HEK293 (cell line): ENCODE measurements around the gene FOSL1.

Experiments
- CTCF ChIA-PET: fragments of 350-600 bp; formaldehyde crosslinking; extraction: SDS; loops from one replicate; lab custom pipeline; 2021; ENCODE audit warnings: antibody characterized with exemption; lab: Yijun Ruan, JAX
- POLR2A ChIA-PET: fragments of 300-600 bp; formaldehyde crosslinking; extraction: SDS; loops from one replicate; lab custom pipeline; 2020; ENCODE audit warnings: antibody characterized with exemption, inconsistent platforms; lab: Yijun Ruan, JAX
- H3K27ac ChIP-seq: fragments of 200-500 bp; sonication (Bioruptor generic); 2 replicates; pipeline ENCODE4 v1.5.1; 2014; ENCODE audit warnings: low read depth, low read length, control low read depth, inconsistent platforms; ENCODE audit errors: extremely low read depth
- H3K36me3 ChIP-seq, 2 experiments: fragments of 200-500 bp in 1 of 2; sonication (Bioruptor generic) in 1 of 2; 1 replicate in 1 of 2; 2 replicates in 1 of 2; pipeline ENCODE4 v1.5.1; 2014 to 2017; ENCODE audit warnings: inconsistent platforms in 2 of 2, low read length in 2 of 2; ENCODE audit not compliant: control insufficient read depth in 2 of 2, insufficient read depth in 1 of 2
- H3K4me1 ChIP-seq: fragments of 200-500 bp; sonication (Bioruptor generic); 2 replicates; pipeline ENCODE4 v1.5.1; 2014; ENCODE audit warnings: mild to moderate bottlenecking, low read length, inconsistent platforms; ENCODE audit not compliant: control insufficient read depth, insufficient read depth
- H3K4me3 ChIP-seq: 2 replicates; pipeline ENCODE4 v1.5.1; 2011; ENCODE audit warnings: low read depth, mild to moderate bottlenecking, control low read depth, low read length, moderate library complexity
- H3K9me3 ChIP-seq: fragments of 200-500 bp; sonication (Bioruptor generic); 2 replicates; pipeline ENCODE4 v1.5.1; 2014; ENCODE audit warnings: low read depth, low read length, inconsistent platforms; ENCODE audit not compliant: control insufficient read depth, insufficient read depth
- BCL11A ChIP-seq: fragments of 450-650 bp; formaldehyde crosslinking; IDR thresholded peaks from 2 replicates; pipeline ENCODE4 v1.5.1; 2016; ENCODE audit warnings: low read depth, missing biosample characterization, missing genetic modification characterization
- ELK4 ChIP-seq: IDR thresholded peaks from 2 replicates; pipeline ENCODE4 v1.6.1; 2011; ENCODE audit warnings: mild to moderate bottlenecking, low read depth, low read length, borderline replicate concordance
- GFI1B ChIP-seq: fragments of 450-650 bp; formaldehyde crosslinking; IDR thresholded peaks from 2 replicates; pipeline ENCODE4 v1.5.1; 2016; ENCODE audit warnings: missing biosample characterization, missing genetic modification characterization
- KLF17 ChIP-seq: fragments of 450-650 bp; formaldehyde crosslinking; IDR thresholded peaks from 2 replicates; pipeline ENCODE4 v1.5.1; 2016; ENCODE audit warnings: missing biosample characterization, missing genetic modification characterization
- KLF8 ChIP-seq: fragments of 450-650 bp; formaldehyde crosslinking; IDR thresholded peaks from 2 replicates; pipeline ENCODE4 v1.5.1; 2016; ENCODE audit warnings: missing biosample characterization, missing genetic modification characterization
- MZF1 ChIP-seq: fragments of 450-650 bp; formaldehyde crosslinking; IDR thresholded peaks from 2 replicates; pipeline ENCODE4 v1.5.1; 2017; ENCODE audit warnings: missing biosample characterization, missing genetic modification characterization, borderline replicate concordance
- OSR2 ChIP-seq: fragments of 450-650 bp; formaldehyde crosslinking; IDR thresholded peaks from 2 replicates; pipeline ENCODE4 v1.5.1; 2016; ENCODE audit warnings: missing biosample characterization, missing genetic modification characterization
- OVOL3 ChIP-seq: fragments of 450-650 bp; formaldehyde crosslinking; IDR thresholded peaks from 2 replicates; pipeline ENCODE4 v1.5.1; 2016; ENCODE audit warnings: missing biosample characterization, missing genetic modification characterization
- SETDB1 ChIP-seq: IDR thresholded peaks from one replicate; pipeline ENCODE4 v1.6.1; 2017; ENCODE audit warnings: mild to moderate bottlenecking, low read length, moderate library complexity, mixed read lengths; ENCODE audit not compliant: insufficient read length
- SP3 ChIP-seq: fragments of 450-650 bp; formaldehyde crosslinking; IDR thresholded peaks from 2 replicates; pipeline ENCODE4 v1.5.1; 2016; ENCODE audit warnings: missing biosample characterization, missing genetic modification characterization
- SP7 ChIP-seq: fragments of 450-650 bp; formaldehyde crosslinking; IDR thresholded peaks from 2 replicates; pipeline ENCODE4 v1.5.1; 2016; ENCODE audit warnings: missing biosample characterization, missing genetic modification characterization
- ZBTB1 ChIP-seq: fragments of 450-650 bp; formaldehyde crosslinking; IDR thresholded peaks from 2 replicates; pipeline ENCODE4 v1.5.1; 2016; ENCODE audit warnings: missing biosample characterization, missing genetic modification characterization
- ZBTB17 ChIP-seq: fragments of 450-650 bp; formaldehyde crosslinking; IDR thresholded peaks from 2 replicates; pipeline ENCODE4 v1.5.1; 2016; ENCODE audit warnings: missing biosample characterization, missing genetic modification characterization
- ZBTB8A ChIP-seq: fragments of 450-650 bp; formaldehyde crosslinking; IDR thresholded peaks from 2 replicates; pipeline ENCODE4 v1.5.1; 2016; ENCODE audit warnings: missing biosample characterization, missing genetic modification characterization
- ZFHX2 ChIP-seq: fragments of 450-650 bp; formaldehyde crosslinking; conservative IDR thresholded peaks from 2 replicates; pipeline ENCODE4 v1.5.1; 2016; ENCODE audit warnings: missing biosample characterization, missing genetic modification characterization
- ZNF184 ChIP-seq: fragments of 450-650 bp; IDR thresholded peaks from 2 replicates; pipeline ENCODE4 v1.5.1; 2018; ENCODE audit warnings: missing biosample characterization, mild to moderate bottlenecking, missing genetic modification characterization
- ZNF24 ChIP-seq: fragments of 450-650 bp; formaldehyde crosslinking; IDR thresholded peaks from 2 replicates; pipeline ENCODE4 v1.5.1; 2016; ENCODE audit warnings: missing biosample characterization, missing genetic modification characterization
- ZNF248 ChIP-seq: fragments of 450-650 bp; formaldehyde crosslinking; IDR thresholded peaks from 2 replicates; pipeline ENCODE4 v1.5.1; 2017; ENCODE audit warnings: missing biosample characterization, missing genetic modification characterization
- ZNF302 ChIP-seq: fragments of 450-650 bp; formaldehyde crosslinking; IDR thresholded peaks from 2 replicates; pipeline ENCODE4 v1.5.1; 2016; ENCODE audit warnings: missing biosample characterization, missing genetic modification characterization, low read depth
- ZNF335 ChIP-seq: fragments of 450-650 bp; formaldehyde crosslinking; conservative IDR thresholded peaks from 2 replicates; pipeline ENCODE4 v1.5.1; 2016; ENCODE audit warnings: missing biosample characterization, missing genetic modification characterization
- ZNF354C ChIP-seq: fragments of 450-650 bp; formaldehyde crosslinking; IDR thresholded peaks from 2 replicates; pipeline ENCODE4 v1.5.1; 2016; ENCODE audit warnings: missing biosample characterization, missing genetic modification characterization, low read depth, borderline replicate concordance
- ZNF501 ChIP-seq: fragments of 450-650 bp; formaldehyde crosslinking; IDR thresholded peaks from 2 replicates; pipeline ENCODE4 v1.5.1; 2016; ENCODE audit warnings: missing biosample characterization, missing genetic modification characterization
- ZNF521 ChIP-seq: fragments of 450-650 bp; formaldehyde crosslinking; IDR thresholded peaks from 2 replicates; pipeline ENCODE4 v1.5.1; 2017; ENCODE audit warnings: missing biosample characterization, mild to moderate bottlenecking, missing genetic modification characterization
- ZNF530 ChIP-seq: fragments of 450-650 bp; formaldehyde crosslinking; IDR thresholded peaks from 2 replicates; pipeline ENCODE4 v1.5.1; 2016; ENCODE audit warnings: low read depth, missing biosample characterization, missing genetic modification characterization
- ZNF585B ChIP-seq: fragments of 450-650 bp; formaldehyde crosslinking; IDR thresholded peaks from 2 replicates; pipeline ENCODE4 v1.5.1; 2016; ENCODE audit warnings: missing biosample characterization, missing genetic modification characterization
- ZNF610 ChIP-seq: fragments of 450-650 bp; formaldehyde crosslinking; IDR thresholded peaks from 2 replicates; pipeline ENCODE4 v1.5.1; 2016; ENCODE audit warnings: missing biosample characterization, missing genetic modification characterization, borderline replicate concordance
- ZNF658 ChIP-seq: fragments of 450-650 bp; formaldehyde crosslinking; IDR thresholded peaks from 2 replicates; pipeline ENCODE4; 2016; ENCODE audit warnings: missing biosample characterization, missing genetic modification characterization
- ZNF707 ChIP-seq: fragments of 450-650 bp; formaldehyde crosslinking; IDR thresholded peaks from 2 replicates; pipeline ENCODE4 v1.5.1; 2016; ENCODE audit warnings: missing biosample characterization, missing genetic modification characterization
- ZNF777 ChIP-seq: fragments of 450-650 bp; formaldehyde crosslinking; IDR thresholded peaks from 2 replicates; pipeline ENCODE4 v1.5.1; 2017; ENCODE audit warnings: missing biosample characterization, missing genetic modification characterization, borderline replicate concordance
- ZXDB ChIP-seq: fragments of 450-650 bp; formaldehyde crosslinking; IDR thresholded peaks from 2 replicates; pipeline ENCODE4 v1.5.1; 2016; ENCODE audit warnings: missing biosample characterization, missing genetic modification characterization
- TF ChIP-seq, protein P1 (sequence below): fragments of 450-650 bp; formaldehyde crosslinking; IDR thresholded peaks from 2 replicates; pipeline ENCODE4 v1.5.1; 2016; ENCODE audit warnings: missing biosample characterization, missing genetic modification characterization
- TF ChIP-seq, protein P2 (sequence below): fragments of 450-650 bp; formaldehyde crosslinking; IDR thresholded peaks from 2 replicates; pipeline ENCODE4 v1.5.1; 2016; ENCODE audit warnings: missing biosample characterization, missing genetic modification characterization

The FOSL1 gene

DNA sequence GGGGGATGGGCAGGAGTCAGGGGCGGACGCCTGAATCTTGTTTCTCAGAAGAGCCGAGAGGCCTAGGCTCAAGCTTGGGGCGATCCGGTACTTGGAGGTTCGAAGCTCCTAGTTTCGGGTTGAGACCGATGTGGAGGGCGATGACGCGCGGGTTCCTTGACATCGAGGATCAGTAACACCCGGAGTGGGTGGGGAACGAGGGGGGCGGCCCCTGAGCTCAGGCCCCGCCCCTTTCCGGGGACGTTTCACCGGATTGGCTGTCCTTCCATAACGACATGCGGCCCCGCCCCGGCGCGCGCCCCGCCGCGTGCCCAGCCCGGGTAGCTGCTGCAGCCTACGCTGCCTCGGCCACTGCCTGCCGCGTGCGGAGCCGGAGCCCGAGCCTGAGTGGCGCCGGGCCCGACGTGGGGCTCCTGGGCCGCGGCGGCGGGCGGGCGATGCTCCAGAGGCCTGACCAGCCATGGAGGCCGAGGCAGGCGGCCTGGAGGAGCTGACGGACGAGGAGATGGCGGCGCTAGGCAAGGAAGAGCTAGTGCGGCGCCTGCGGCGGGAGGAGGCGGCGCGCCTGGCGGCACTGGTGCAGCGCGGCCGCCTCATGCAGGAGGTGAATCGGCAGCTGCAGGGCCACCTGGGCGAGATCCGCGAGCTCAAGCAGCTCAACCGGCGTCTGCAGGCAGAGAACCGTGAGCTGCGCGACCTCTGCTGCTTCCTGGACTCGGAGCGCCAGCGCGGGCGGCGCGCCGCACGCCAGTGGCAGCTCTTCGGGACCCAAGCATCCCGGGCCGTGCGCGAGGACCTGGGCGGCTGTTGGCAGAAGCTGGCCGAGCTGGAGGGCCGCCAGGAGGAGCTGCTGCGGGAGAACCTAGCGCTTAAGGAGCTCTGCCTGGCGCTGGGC is 9.6 kb downstream of the FOSL1 start, which contains the start of gene CCDC85B (continued):
- TF ChIP-seq ZNF184 (tag by site-specific recombination) (no peak), SP7 (tag by site-specific recombination) (no peak), ZNF248 (tag by site-specific recombination) (no peak), ZBTB8A (tag by site-specific recombination) (peak; percentile 55), OSR2 (tag by site-specific recombination) (peak; percentile 21; the same call in 1 of the 2 replicates), ZXDB (tag by site-specific recombination) (no peak), GFI1B (tag by site-specific recombination) (no peak), ELK4 (peak; percentile 52; the same call in 1 of the 2 replicates), KLF8 (tag by site-specific recombination) (peak; percentile 40; the same call in 1 of the 2 replicates), ZNF521 (no peak), ZFHX2 (tag by site-specific recombination) (peak; percentile 51), ZNF335 (tag by site-specific recombination) (peak; percentile 60), SP3 (tag by site-specific recombination) (peak; percentile 77)

- ChIA-PET POLR2A (interaction anchor here (0.6 to 6.1 kb wide), 49 partner anchors 9 to 1550 kb away, joined by 3 to 121 read pairs (median 4); partner anchors contain the start of genes BANF1, C11orf68, CFL1 and CTSW), CTCF (interaction anchor here (0.6 to 9.5 kb wide), 39 partner anchors 9 to 1129 kb away, joined by 3 to 189 read pairs (median 4); partner anchors contain the start of genes CATSPER1, CFL1, CTSW and FOSL1)
- Histone ChIP-seq H3K27ac (peak within 1 kb of the TSS; percentile 56; the same call in 1 of the 2 replicates), H3K9me3 (no peaks in the 10 kb centered on the region), H3K4me1 (no peaks in the 10 kb centered on the region), H3K4me3 (peak within 1 kb of the TSS; percentile 87), H3K36me3 (peaks cover 0 to 38% of the 10 kb centered on the region in 2 experiments; a peak in 2 of 3 replicates)
- TF ChIP-seq BCL11A (tag by site-specific recombination) (no peak), ZBTB17 (tag by site-specific recombination) (peak; percentile 97), ZNF24 (tag by site-specific recombination) (0 out of 2 replicates have a peak, but pooled peaks have one; percentile 28), ZNF707 (tag by site-specific recombination) (no peak), KLF17 (tag by site-specific recombination) (peak; percentile 77), ZNF585B (tag by site-specific recombination) (no peak), SETDB1 (no peak), ZNF302 (no peak), ZBTB1 (tag by site-specific recombination) (no peak), ZNF658 (tag by site-specific recombination) (no peak), OVOL3 (tag by site-specific recombination) (no peak), ZNF354C (no peak), ZNF501 (tag by site-specific recombination) (no peak), MZF1 (tag by site-specific recombination) (no peak), ZNF777 (tag by site-specific recombination) (peak; percentile 26; the same call in 1 of the 2 replicates), ZNF530 (tag by site-specific recombination) (no peak), ZNF610 (peak; percentile 47; the same call in 1 of the 2 replicates)
- TF ChIP-seq, protein P1, sequence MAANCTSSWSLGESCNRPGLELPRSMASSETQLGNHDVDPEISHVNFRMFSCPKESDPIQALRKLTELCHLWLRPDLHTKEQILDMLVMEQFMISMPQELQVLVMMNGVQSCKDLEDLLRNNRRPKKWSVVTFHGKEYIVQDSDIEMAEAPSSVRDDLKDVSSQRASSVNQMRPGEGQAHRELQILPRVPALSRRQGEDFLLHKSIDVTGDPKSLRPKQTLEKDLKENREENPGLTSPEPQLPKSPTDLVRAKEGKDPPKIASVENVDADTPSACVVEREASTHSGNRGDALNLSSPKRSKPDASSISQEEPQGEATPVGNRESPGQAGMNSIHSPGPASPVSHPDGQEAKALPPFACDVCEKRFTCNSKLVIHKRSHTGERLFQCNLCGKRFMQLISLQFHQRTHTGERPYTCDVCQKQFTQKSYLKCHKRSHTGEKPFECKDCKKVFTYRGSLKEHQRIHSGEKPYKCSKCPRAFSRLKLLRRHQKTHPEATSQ (tag by site-specific recombination), result no peak
- TF ChIP-seq, protein P2, sequence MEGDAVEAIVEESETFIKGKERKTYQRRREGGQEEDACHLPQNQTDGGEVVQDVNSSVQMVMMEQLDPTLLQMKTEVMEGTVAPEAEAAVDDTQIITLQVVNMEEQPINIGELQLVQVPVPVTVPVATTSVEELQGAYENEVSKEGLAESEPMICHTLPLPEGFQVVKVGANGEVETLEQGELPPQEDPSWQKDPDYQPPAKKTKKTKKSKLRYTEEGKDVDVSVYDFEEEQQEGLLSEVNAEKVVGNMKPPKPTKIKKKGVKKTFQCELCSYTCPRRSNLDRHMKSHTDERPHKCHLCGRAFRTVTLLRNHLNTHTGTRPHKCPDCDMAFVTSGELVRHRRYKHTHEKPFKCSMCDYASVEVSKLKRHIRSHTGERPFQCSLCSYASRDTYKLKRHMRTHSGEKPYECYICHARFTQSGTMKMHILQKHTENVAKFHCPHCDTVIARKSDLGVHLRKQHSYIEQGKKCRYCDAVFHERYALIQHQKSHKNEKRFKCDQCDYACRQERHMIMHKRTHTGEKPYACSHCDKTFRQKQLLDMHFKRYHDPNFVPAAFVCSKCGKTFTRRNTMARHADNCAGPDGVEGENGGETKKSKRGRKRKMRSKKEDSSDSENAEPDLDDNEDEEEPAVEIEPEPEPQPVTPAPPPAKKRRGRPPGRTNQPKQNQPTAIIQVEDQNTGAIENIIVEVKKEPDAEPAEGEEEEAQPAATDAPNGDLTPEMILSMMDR, result peak; percentile 96
These were observed 11.9 kb downstream of the FOSL1 start, which contains the start of gene FIBP for GRCh38 chr11:65888163-65888814. TSS of gene FIBP (minus strand) at chr11:65888471. CDS start at chr11:65888418, 53 bp downstream.
